Left ventricle myocardium inferior (tissue), 1 donor: ENCODE results near the gene PID1. TPM values are rescaled to one million over a fixed set of nuclear protein-coding genes. Genes with fewer than 3 reads are reported as not detected.

Experiments used
- DNase-seq: peaks from one replicate; pipeline ENCODE4 v3.0.0-alpha.2; 2020
- H3K27ac ChIP-seq: fragments of 200-600 bp; replicated peaks from 2 replicates; pipeline ENCODE4 v1.8.0; 2021
- H3K27me3 ChIP-seq: fragments of 200-600 bp; 2 replicates; pipeline ENCODE4 v1.8.0; 2021; ENCODE audit warnings: low read depth
- H3K36me3 ChIP-seq: fragments of 200-600 bp; 2 replicates; pipeline ENCODE4 v1.8.0; 2021
- H3K4me1 ChIP-seq: fragments of 200-600 bp; 2 replicates; pipeline ENCODE4 v1.8.0; 2021
- H3K4me3 ChIP-seq: fragments of 200-600 bp; 2 replicates; pipeline ENCODE4 v1.8.0; 2021; ENCODE audit warnings: mild to moderate bottlenecking, moderate library complexity
- H3K9me3 ChIP-seq: fragments of 200-600 bp; replicated peaks from 2 replicates; pipeline ENCODE4 v1.8.0; 2021
- intact Hi-C: fragments of 100-400 bp; cut with micrococcal nuclease; formaldehyde crosslinking; loops from one replicate; pipeline ENCODE4 v1.11.0; 2022
- total RNA-seq: library from RNA; stranded (reverse); fragmentation: NEBNext Ultra II Directional; extraction: Animal tissue kit (Norgen Biotek cat#: 25700); gene quantifications from one replicate; pipeline ENCODE4 v1.2.1, GENCODE V29; 2021
- TF ChIP-seq, protein P1 (sequence below): fragments of 200-600 bp; IDR thresholded peaks from 2 replicates; pipeline ENCODE4 v1.8.0; 2021; ENCODE audit warnings: antibody characterized with exemption, mild to moderate bottlenecking, borderline replicate concordance
- donor health status: DM: no; HTN: yes; CAD: no; lungs with severe emphysema.

PID1 gene
- total RNA-seq, 1 donor from 2014 or later, result 7.8 TPM

DNA sequence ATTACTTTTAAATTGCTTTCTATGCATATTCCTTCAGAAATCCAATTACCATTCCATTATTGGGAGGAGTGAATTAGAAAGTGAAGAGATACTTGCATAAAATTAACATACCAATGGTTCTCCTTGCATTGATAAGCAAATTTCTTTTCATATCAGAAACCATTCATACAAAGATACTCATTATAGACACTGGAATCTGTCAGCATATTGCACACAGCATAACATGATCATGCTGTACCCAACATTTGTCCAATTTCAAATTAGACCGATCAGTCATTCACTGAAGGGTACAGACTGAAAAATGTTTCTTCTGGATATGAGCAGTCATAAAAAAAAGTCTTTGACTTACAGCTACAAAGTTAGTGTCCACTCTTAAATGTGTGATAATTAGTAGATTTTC, 175.6 kb downstream of the PID1 start:
- intact Hi-C loops, result no loop called here
- TF ChIP-seq, protein P1, sequence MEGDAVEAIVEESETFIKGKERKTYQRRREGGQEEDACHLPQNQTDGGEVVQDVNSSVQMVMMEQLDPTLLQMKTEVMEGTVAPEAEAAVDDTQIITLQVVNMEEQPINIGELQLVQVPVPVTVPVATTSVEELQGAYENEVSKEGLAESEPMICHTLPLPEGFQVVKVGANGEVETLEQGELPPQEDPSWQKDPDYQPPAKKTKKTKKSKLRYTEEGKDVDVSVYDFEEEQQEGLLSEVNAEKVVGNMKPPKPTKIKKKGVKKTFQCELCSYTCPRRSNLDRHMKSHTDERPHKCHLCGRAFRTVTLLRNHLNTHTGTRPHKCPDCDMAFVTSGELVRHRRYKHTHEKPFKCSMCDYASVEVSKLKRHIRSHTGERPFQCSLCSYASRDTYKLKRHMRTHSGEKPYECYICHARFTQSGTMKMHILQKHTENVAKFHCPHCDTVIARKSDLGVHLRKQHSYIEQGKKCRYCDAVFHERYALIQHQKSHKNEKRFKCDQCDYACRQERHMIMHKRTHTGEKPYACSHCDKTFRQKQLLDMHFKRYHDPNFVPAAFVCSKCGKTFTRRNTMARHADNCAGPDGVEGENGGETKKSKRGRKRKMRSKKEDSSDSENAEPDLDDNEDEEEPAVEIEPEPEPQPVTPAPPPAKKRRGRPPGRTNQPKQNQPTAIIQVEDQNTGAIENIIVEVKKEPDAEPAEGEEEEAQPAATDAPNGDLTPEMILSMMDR, result no peak
- H3K36me3 ChIP-seq, result no peaks in the 10 kb centered on the region

DNA sequence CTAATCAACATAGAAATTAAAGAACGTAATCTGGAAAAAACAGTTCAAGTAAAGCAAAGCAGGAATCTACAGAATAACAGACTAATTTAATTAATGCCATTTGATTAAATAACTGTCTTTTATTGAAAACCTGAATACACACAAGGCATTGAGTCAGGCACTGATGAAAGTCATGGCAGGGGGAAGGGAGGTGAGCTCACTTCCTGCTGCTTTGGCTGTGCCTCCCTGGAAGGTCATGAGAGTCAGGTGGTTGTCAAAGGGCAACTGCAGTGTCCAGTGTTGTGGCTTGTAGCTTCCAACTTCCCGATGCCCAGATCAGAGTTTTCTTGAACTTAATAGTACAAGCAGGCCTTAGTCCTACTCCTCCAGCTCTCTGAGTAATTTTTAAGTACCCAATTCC, 180.9 kb downstream of the PID1 start:
- Histone ChIP-seq H3K9me3 (no peaks in the 10 kb centered on the region), H3K4me1 (peaks cover 42% of the 10 kb centered on the region), H3K36me3 (no peaks in the 10 kb centered on the region), H3K27me3 (no peaks in the 10 kb centered on the region), H3K27ac (no peak overlapping the region), H3K4me3 (no peak overlapping the region)
- no peak for DNase-seq
- TF ChIP-seq, protein P1, result no peak
- intact Hi-C loops, result no loop called here

More for the DNA sequence above, 175.6 kb downstream of the PID1 start:
- DNase-seq, result no peak
- H3K4me3 ChIP-seq, result no peak overlapping the region
- no peak overlapping the region for H3K27ac ChIP-seq
- peaks cover under 1% of the 10 kb centered on the region for H3K4me1 ChIP-seq
- no peaks in the 10 kb centered on the region for H3K27me3 ChIP-seq
- no peaks in the 10 kb centered on the region for H3K9me3 ChIP-seq

DNA sequence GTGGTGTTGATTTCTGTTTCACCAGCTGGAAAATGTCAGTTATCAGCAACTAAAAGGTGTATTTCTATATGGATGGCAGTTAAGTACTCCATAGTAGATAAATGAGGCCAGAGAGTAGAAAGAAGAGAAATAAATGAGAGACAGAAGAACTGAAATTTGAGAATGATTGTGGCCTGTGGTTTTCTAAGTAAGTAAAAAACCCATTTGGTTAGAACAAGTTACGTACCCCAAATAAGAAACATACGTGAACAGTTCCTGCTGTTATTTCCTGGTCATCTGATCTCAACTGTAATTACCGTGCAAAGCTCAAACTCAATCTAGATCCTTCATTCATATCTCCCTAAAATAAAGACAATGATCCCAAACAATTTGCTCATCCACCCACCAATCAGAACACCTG, 181.3 kb downstream of the PID1 start:
- Histone ChIP-seq H3K27ac (peak overlapping the region; percentile 62), H3K4me3 (no peak overlapping the region), H3K9me3 (no peaks in the 10 kb centered on the region), H3K27me3 (no peaks in the 10 kb centered on the region), H3K4me1 (peaks cover 43% of the 10 kb centered on the region), H3K36me3 (no peaks in the 10 kb centered on the region)
- TF ChIP-seq, protein P1, result no peak
- DNase-seq, result no peak
- intact Hi-C loops, result no loop called here

DNA sequence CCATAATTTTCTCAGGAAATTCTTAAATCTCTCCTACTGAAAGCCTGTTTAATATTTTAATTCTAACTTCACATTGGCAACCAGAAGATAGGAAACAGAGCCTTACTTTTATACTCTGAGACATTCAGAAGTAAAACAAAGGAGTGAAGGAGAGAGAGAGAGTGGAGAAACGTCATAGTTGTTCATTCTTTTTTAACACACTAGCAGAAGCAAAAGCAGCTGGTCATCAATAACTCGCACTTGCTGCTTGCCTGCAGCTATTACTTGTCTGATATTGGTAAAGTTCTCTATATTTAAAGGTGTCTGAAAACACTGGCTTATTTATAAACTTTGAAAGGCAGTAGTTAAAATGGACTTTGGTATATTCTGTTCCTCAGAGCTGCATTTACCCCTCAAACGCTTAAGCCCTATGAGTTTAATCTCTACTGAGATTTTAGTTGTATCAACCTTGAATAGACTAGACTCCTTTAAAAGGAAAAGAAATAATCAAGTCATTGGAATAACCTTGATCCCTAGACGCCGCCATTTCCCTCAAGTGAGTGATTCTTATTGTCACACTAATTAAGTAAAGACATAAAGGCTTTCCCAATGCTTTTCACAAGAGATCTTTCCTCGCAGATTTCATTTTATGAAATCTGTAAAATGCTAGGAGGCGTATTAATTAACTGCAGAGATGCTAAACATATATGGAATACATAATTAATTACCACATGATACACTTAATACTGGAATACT, 182.0 kb downstream of the PID1 start:
- DNase-seq, result no peak
- Histone ChIP-seq H3K27me3 (no peaks in the 10 kb centered on the region), H3K4me3 (no peak overlapping the region), H3K4me1 (peaks cover 50% of the 10 kb centered on the region), H3K27ac (peak overlapping the region; percentile 62), H3K9me3 (no peaks in the 10 kb centered on the region), H3K36me3 (no peaks in the 10 kb centered on the region)
- TF ChIP-seq, protein P1, result no peak
- intact Hi-C loops, result no loop called here

DNA sequence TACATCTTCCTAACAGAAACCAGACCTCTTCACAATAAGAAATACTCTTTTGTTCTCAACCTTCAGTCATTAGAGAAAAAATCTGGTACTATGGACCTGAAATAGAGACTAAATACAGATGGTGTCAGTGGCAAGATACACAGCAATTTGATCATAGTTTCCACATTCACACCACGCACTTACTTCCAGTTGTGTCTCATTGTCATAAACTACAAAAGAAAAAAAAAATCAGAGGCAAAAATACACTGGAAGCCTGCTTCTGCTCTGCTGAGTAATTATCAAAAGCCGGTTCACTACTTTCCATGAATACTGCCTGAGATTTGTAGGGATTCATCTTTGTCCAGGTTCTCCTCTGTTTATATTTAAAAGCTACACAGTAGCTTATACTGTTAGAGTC, 182.6 kb downstream of the PID1 start:
- intact Hi-C loops, result no loop called here
- H3K27ac ChIP-seq, result peak overlapping the region; percentile 62
- TF ChIP-seq, protein P1, result no peak
- no peaks in the 10 kb centered on the region for H3K9me3 ChIP-seq
- peaks cover 56% of the 10 kb centered on the region for H3K4me1 ChIP-seq
- DNase-seq, result no peak
- no peaks in the 10 kb centered on the region for H3K27me3 ChIP-seq
- H3K36me3 ChIP-seq, result no peaks in the 10 kb centered on the region
- H3K4me3 ChIP-seq, result no peak overlapping the region
